RPMI7951 (cell line): ENCODE results near the gene QSER1. TPM values are rescaled to one million over a fixed set of nuclear protein-coding genes. Genes with fewer than 3 reads are reported as not detected.
"Not testable (repeated sequence)": the region's sequence is repeated elsewhere in the genome, so short reads cannot be mapped to it uniquely, and the experiment has no call there.

Source experiments
- DNase-seq: peaks from one replicate; pipeline ENCODE4 v3.0.0-alpha.2; 2012; ENCODE audit warnings: low read depth
- total RNA-seq: library from RNA; depleted of rRNA; stranded (reverse); fragments of >200 nt; shearing (Covaris generic); gene quantifications from 2 replicates; pipeline ENCODE4 v1.2.3, GENCODE V29; 2014; rRNA removed

QSER1 gene
- 19.2 and 21.4 TPM in 2 replicates for total RNA-seq

DNA sequence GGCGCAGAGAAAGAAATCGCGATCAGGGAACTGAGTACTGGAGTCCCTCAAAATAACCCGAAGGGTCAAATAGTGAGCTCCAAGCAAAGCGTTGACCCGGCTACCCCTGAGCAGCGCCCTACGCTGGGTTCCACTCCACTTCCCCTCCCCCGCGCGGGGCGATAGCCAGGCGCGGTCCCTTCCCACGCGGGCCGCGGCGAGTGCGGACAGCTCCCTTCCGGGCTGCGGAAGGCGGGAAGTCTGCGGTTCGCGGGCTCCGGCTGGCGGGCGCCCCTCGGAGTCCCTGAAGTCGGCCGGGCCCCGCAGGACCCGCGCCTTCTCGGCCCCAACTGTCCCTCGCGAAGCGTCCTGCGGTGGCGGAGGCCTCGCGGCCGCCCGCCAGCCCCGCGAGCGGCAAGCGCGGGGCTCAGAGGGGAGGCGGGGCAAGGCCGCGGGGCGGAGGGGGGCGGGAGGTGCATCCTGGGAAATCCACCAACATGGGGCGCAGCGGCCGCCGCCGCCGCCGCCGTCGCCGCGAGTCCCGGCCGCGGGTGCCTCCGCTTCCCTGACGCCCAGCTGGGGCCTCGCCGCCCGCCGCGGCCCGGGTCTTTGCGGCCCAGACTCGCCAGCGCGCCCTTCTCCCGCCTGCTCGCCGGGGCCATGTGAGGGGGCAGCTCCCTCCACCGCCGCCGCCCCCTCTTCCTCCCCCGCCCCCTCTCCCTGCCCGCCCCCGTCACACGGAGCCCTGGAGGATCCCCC is at the start of gene QSER1:
QSER1 (plus strand) TSS at position 457 of the 738 bp plus-strand sequence. CDS start 315 bp downstream, outside the sequence.
- peak; percentile 60 for DNase-seq

DNA sequence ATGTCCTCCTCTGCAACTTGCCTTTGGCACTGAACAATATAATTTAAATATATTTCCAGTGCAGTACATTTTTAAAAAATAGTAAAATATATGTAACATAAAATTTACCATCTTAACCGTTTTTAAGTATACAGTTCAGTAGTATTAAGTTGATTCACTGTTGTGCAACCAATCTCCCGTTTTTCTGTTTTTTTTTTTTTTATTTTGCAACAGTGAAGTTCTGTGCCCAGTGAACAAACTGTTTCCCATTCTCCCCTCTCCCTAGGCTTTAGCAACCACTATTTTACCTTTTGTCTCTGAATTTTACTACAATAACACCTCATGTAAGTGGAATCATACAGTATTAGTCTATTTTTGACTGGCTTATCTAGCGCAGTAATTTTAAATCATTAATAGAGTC is 49.1 kb upstream of the QSER1 start:
- DNase-seq, result no peak

GRCh38 chr11:32847511-32847910 is 45.1 kb upstream of the QSER1 start:
- no peak for DNase-seq

- no peak for DNase-seq
Observed at GRCh38 chr11:32849761-32850160, 42.9 kb upstream of the QSER1 start.

GRCh38 chr11:32851251-32851650 is 41.4 kb upstream of the QSER1 start:
- no peak for DNase-seq

GRCh38 chr11:32852207-32852606 is 40.4 kb upstream of the QSER1 start:
- peak; percentile 49 for DNase-seq

GRCh38 chr11:32855601-32856000 is 37.0 kb upstream of the QSER1 start:
- DNase-seq, result no peak

DNA sequence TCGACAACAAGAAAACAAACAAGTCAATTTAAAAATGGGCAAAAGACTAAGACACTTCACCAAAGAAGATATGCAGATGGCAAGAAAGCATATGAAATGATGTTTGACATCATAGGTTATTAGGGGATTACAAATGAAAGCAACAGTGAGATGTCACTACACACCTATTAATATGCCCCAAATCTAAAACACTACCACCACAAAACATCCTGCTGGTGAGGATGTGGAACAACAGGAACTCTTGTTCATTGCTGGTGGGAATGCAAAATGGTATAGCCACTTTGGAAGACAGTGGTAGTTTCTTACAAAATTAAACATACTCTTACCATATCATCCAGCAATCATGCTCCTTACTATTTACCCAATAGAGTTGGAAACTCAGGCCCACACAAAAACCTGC is 33.9 kb upstream of the QSER1 start:
- DNase-seq, result no peak

DNA sequence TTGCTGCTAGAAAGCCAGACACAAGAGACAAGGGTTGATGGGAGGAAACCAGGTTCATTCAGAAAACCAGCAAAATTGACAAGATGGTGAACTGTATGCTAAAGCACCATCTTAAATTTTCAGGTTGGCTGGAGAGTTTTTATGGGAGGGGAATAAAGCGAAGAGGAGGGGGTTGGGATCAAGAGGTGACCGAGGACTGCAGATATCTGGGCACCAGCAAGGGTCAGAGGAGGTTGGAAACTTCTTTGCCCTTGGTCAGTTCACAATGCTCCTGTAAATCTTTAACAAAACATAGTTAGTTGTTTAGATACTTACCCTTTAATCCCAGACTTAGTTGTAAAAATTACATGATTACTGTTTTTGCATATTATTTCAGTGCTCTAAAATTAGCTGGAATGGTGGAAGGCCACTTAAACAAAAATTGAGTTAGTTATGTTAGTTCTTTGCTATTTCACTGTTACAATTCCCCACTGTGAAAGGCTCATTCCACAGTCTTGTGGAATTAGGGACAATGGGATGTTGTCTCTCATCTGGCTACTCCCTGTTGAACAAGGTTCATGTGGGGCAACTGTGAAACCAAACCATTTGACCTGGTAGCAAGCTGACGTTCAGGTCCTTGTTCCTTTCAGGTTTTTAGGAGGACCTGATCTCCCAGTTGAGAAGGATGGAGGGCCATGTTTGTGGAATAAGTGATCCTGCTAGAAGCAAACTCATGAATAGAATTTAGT is 30.6 kb upstream of the QSER1 start:
- no peak for DNase-seq

DNA sequence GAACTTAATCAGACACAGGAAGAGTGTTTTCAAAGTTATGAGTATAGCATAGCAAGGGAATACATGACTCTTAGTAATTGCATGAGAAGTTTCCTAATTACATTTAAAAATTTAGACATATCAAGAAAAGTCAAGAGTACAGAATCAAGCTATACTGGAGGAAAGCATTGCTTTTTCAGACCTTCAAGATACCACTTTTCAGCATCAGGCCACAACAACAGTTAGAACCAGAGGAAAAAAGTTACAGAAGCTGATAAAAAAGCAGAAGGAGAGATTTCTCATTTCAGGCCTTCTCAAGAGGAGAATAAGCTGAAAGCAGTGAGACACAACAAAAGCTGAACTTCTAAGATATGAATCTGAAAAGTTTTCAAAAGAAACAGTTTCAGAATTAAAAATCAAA is 28.1 kb upstream of the QSER1 start:
- no peak for DNase-seq

GRCh38 chr11:32868752-32869151 is 23.9 kb upstream of the QSER1 start:
- DNase-seq, result not testable (repeated sequence)

DNA sequence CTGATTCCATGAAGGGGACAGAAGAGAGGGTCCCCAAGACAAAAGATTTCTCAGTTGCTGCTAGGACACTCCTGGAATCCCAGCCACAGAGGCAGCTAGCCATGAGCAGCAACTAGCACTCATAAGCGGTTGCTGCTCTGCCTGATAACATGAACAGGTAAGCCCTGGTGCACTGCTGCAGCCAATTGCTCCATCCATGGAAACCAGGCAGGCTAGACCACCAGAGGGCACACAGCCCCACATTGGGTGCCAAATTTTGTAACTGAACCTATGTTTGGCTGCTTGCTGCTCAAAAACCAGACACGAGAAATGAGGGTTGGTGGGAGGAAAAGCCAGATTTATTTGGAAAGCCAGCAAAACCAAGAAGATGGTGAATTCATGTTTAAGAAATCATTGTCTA is 21.9 kb upstream of the QSER1 start:
- peak; percentile 9 for DNase-seq

GRCh38 chr11:32874132-32874531 is 18.5 kb upstream of the QSER1 start:
- DNase-seq, result no peak

GRCh38 chr11:32881286-32881685 is 11.3 kb upstream of the QSER1 start:
- no peak for DNase-seq

DNA sequence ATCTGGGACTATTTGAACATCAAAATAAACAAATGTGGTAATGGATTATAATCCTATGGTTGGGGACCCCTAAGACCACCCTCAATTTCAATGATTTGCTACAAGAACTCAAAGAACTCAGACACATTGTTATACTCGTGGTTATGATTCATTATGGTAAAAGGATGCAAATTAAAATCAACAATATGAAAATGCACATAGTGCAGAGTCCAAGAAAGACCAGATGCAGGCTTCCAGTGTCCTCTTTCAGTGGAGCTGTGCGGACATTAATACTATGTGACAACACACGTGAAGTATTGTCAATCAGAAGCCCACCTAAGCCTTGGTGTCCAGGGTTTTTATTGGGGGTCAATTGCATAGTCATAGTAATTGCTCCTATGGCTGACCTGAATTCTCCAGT is 9.2 kb upstream of the QSER1 start:
- no peak for DNase-seq

- DNase-seq, result no peak
Observed at GRCh38 chr11:32884023-32884422, 8.6 kb upstream of the QSER1 start.

DNA sequence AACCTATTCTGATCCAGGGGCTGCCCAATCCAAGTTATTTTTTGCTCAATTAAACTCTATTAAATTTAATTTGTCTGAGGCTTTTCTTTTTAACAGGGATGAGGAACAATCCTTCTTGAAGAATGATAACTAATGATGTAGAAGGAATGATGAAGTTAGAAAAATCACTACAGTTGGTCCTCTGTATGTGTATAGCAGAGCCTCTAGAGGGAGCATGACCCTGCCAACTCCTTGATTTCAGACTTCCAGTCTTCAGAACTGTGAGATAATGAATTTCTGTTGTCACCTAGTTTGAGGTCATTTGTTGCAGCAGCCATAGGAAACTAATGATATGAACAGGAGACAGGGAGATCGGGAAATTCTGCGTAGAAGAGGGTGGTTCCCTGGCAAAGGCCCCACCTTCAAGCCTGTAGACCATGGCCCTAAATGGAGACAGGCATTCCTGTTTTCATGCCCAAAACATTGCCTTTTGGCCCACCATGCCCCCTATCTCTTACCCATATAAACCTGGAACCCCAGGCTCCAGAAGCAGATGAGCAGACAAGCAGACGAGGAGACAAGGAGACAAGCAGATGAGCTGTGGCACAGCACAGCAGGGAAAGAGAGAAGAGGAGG is 7.7 kb upstream of the QSER1 start:
- peak; percentile 17 for DNase-seq

- DNase-seq, result no peak
Observed at GRCh38 chr11:32885556-32885955, 7.1 kb upstream of the QSER1 start.

GRCh38 chr11:32886180-32886579 is 6.4 kb upstream of the QSER1 start:
- no peak for DNase-seq

DNA sequence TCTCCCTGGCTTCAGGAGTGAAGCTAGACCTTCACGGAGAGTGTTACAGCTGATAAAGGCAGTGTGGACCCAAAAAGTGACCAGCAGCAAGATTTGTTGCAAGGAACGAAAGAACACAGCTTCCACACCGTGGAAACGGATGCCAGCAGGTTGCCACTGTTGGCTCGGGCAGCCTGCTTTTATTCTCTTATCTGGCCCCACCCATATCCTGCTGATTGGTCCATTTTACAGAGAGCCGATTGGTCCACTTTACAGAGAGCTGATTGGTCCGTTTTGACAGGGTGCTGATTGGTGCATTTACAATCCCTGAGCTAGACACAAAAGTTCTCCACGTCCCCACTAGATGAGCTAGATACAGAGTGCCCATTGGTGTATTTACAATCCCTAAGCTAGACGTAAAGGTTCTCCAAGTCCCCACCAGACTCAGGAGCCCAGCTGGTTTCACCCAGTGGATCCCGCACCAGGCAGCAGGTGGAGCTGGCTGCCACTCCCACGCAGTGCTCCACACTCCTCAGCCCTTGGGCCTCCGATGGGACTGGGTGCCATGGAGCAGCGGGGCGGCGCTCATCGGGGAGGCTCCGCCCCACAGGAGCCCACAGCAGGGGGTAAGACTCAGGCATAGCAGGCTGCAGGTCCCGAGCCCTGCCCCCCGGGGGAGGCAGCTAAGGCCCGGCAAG is 4.8 kb upstream of the QSER1 start:
- DNase-seq, result not testable (repeated sequence)

GRCh38 chr11:32888384-32888710 is 4.3 kb upstream of the QSER1 start:
- not testable (repeated sequence) for DNase-seq

DNA sequence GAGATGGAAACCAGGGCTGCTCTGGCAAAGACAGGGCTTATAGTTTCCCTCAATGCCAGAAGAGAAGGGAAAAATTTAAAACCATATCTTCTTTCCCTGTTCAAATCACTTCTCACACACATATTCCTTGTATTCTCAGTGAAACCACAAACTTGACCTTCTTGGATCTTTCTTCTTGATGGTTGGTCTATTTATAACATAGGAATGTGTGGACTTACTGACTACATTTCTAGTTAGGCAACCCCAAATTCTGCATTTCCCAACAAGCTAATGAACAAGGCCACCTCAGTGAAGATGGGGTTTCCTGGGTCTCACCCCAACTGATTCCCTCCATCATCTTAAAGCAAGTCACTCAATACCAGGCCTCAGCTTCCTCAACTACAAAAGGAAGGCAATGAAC is 3.8 kb upstream of the QSER1 start:
- DNase-seq, result peak; percentile 6
